NCI-H748 (cell line): ENCODE results near the gene PI4KB.

Source experiments
- DNase-seq: peaks from one replicate; lab custom pipeline; 2025; ENCODE audit not compliant: unreplicated experiment; lab: John Stamatoyannopoulos, UW

PI4KB gene

GRCh38 chr1:151346769-151347522, 19.7 kb upstream of the PI4KB start, which contains the start of gene RFX5:
RFX5 (minus strand) TSS chr1:151347252; CDS start chr1:151346320, 932 bp downstream.
- DNase-seq = peak; percentile 98

GRCh38 chr1:151346082-151346768, 19.0 kb upstream of the PI4KB start:
- no peak for DNase-seq

GRCh38 chr1:151344291-151344690, 17.1 kb upstream of the PI4KB start:
- DNase-seq = no peak

- no peak for DNase-seq
These were observed 16.4 kb upstream of the PI4KB start for GRCh38 chr1:151343587-151343986.

- no peak for DNase-seq
These were observed 15.4 kb upstream of the PI4KB start for GRCh38 chr1:151342569-151342968.

GRCh38 chr1:151342021-151342420, 14.8 kb upstream of the PI4KB start:
- no peak for DNase-seq

- peak; percentile 81 for DNase-seq
These were observed 13.9 kb upstream of the PI4KB start for GRCh38 chr1:151340870-151341754.

- DNase-seq = no peak
These were observed 9.3 kb upstream of the PI4KB start for GRCh38 chr1:151336556-151336955.

GRCh38 chr1:151334822-151335221, 7.6 kb upstream of the PI4KB start:
- no peak for DNase-seq

GRCh38 chr1:151327903-151328674, 873 bp upstream of the PI4KB start:
- DNase-seq = peak; percentile 66

- peak; percentile 54 for DNase-seq
These were observed 495 bp downstream of the PI4KB start for GRCh38 chr1:151326619-151327222.

GRCh38 chr1:151325646-151326429, 1.4 kb downstream of the PI4KB start:
- DNase-seq = no peak

- DNase-seq = no peak
These were observed 2.0 kb downstream of the PI4KB start for GRCh38 chr1:151325231-151325630.

- no peak for DNase-seq
These were observed 2.8 kb downstream of the PI4KB start for GRCh38 chr1:151324390-151324930.

- DNase-seq = no peak
These were observed 8.2 kb downstream of the PI4KB start for GRCh38 chr1:151318975-151319374.

GRCh38 chr1:151315565-151316235, 11.5 kb downstream of the PI4KB start:
- no peak for DNase-seq

- DNase-seq = no peak
These were observed 12.9 kb downstream of the PI4KB start for GRCh38 chr1:151314137-151314875.

- no peak for DNase-seq
These were observed 13.7 kb downstream of the PI4KB start for GRCh38 chr1:151313501-151313900.
